Sigmoid colon (tissue), 3 donors: ENCODE results near the gene CDKAL1.

ENCODE experiments used
- CTCF ChIP-seq, 4 experiments: fragments of 450-650 bp in 3 of 4; fragments of 200-600 bp in 1 of 4; IDR thresholded peaks; one replicate each; pipeline ENCODE4 v1.5.1; 2016 to 2019; ENCODE audit warnings: antibody characterized with exemption in 4 of 4, mild to moderate bottlenecking in 3 of 4, moderate library complexity in 2 of 4
- POLR2A ChIP-seq, 2 donors: fragments of 450-650 bp; IDR thresholded peaks; one replicate each; pipeline ENCODE4 v1.6.1; 2016; ENCODE audit warnings: antibody characterized with exemption in 2 of 2, mild to moderate bottlenecking in 2 of 2, moderate library complexity in 2 of 2

- TF ChIP-seq POLR2A (IDR thresholded peaks at IDR 0.05) (no peak), CTCF (IDR thresholded peaks at IDR 0.05) (no peak)
These were observed 72.6 kb downstream of the CDKAL1 start for GRCh38 chr6:20606831-20607230.
